GM12878 (cell line): Measurements from ENCODE around the gene NOVA2. TPM values are rescaled to one million over a fixed set of nuclear protein-coding genes. Genes with fewer than 3 reads are reported as not detected.

Experiments used
- ATF7 ChIP-seq: fragments of 450-650 bp; IDR thresholded peaks from 2 replicates; pipeline ENCODE4 v1.6.1; 2016; ENCODE audit warnings: low read depth, mild to moderate bottlenecking
- BRCA1 ChIP-seq: IDR thresholded peaks from 2 replicates; pipeline ENCODE4 v1.6.1; 2011; ENCODE audit warnings: low read depth, low read length, improper control_type of control experiment
- CEBPB ChIP-seq, 2 experiments: fragments of 150-350 bp in 1 of 2; IDR thresholded peaks; 2 replicates each; pipeline ENCODE4 v1.6.1; 2012 to 2014; ENCODE audit warnings: low read depth in 2 of 2, low read length in 2 of 2, borderline replicate concordance in 1 of 2, inconsistent platforms in 1 of 2
- CHD1 ChIP-seq: IDR thresholded peaks from 2 replicates; pipeline ENCODE4 v1.6.1; 2012; ENCODE audit warnings: low read depth, low read length, improper control_type of control experiment
- CREM ChIP-seq: IDR thresholded peaks from 2 replicates; pipeline ENCODE4 v1.6.1; 2014; ENCODE audit warnings: antibody characterized with exemption, low read depth
- DPF2 ChIP-seq: fragments of 450-650 bp; IDR thresholded peaks from 2 replicates; pipeline ENCODE4 v1.6.1; 2017; ENCODE audit warnings: mild to moderate bottlenecking
- GATAD2B ChIP-seq: fragments of 450-650 bp; conservative IDR thresholded peaks from 2 replicates; pipeline ENCODE4 v1.6.1; 2017; ENCODE audit warnings: low read depth, mild to moderate bottlenecking, moderate library complexity
- HDGF ChIP-seq: fragments of 450-650 bp; IDR thresholded peaks from 2 replicates; pipeline ENCODE4 v1.6.1; 2016; ENCODE audit warnings: antibody characterized with exemption
- JUND ChIP-seq: IDR thresholded peaks from 2 replicates; pipeline ENCODE4 v1.6.1; 2012; ENCODE audit warnings: low read depth, mild to moderate bottlenecking, low read length, improper control_type of control experiment, moderate library complexity
- KLF5 ChIP-seq: fragments of 450-650 bp; IDR thresholded peaks from 2 replicates; pipeline ENCODE4 v1.6.1; 2014; ENCODE audit warnings: mild to moderate bottlenecking; ENCODE audit not compliant: partially characterized antibody
- LARP7 ChIP-seq: fragments of 450-650 bp; IDR thresholded peaks from 2 replicates; pipeline ENCODE4 v1.6.1; 2017; ENCODE audit warnings: mild to moderate bottlenecking
- MYC ChIP-seq: IDR thresholded peaks from 2 replicates; pipeline ENCODE4 v1.6.1; 2011; ENCODE audit warnings: mild to moderate bottlenecking, low read length, moderate library complexity, inconsistent platforms; ENCODE audit not compliant: insufficient read depth, insufficient replicate concordance, insufficient read length, severe bottlenecking
- NFXL1 ChIP-seq: fragments of 450-650 bp; IDR thresholded peaks from 2 replicates; pipeline ENCODE4 v1.6.1; 2017; ENCODE audit warnings: antibody characterized with exemption, mild to moderate bottlenecking, borderline replicate concordance
- NFYB ChIP-seq: IDR thresholded peaks from 2 replicates; pipeline ENCODE4 v1.6.1; 2011; ENCODE audit warnings: low read depth, mild to moderate bottlenecking, low read length, improper control_type of control experiment, moderate library complexity; ENCODE audit not compliant: insufficient read depth
- PBX3 ChIP-seq: IDR thresholded peaks from 2 replicates; pipeline ENCODE4 v1.6.1; 2011; ENCODE audit warnings: mild to moderate bottlenecking, low read depth, low read length, moderate library complexity; ENCODE audit not compliant: insufficient replicate concordance
- PML ChIP-seq: IDR thresholded peaks from 2 replicates; pipeline ENCODE4 v1.6.1; 2012; ENCODE audit warnings: low read length, inconsistent platforms
- POLR2AphosphoS5 ChIP-seq: IDR thresholded peaks from 2 replicates; pipeline ENCODE4 v1.6.1; 2011; ENCODE audit warnings: mild to moderate bottlenecking, low read length, inconsistent platforms
- RAD51 ChIP-seq: fragments of 450-650 bp; IDR thresholded peaks from 2 replicates; pipeline ENCODE4 v1.6.1; 2016; ENCODE audit warnings: moderate library complexity, mild to moderate bottlenecking, inconsistent platforms
- RCOR1 ChIP-seq: conservative IDR thresholded peaks from 2 replicates; pipeline ENCODE4 v1.6.1; 2012; ENCODE audit warnings: low read depth, low read length, improper control_type of control experiment
- RELA ChIP-seq: fragments of 450-650 bp; IDR thresholded peaks from 2 replicates; pipeline ENCODE4 v1.8.0; 2014; ENCODE audit warnings: borderline replicate concordance; ENCODE audit not compliant: partially characterized antibody
- REST ChIP-seq: IDR thresholded peaks from 2 replicates; pipeline ENCODE4 v1.6.1; 2012; ENCODE audit warnings: mild to moderate bottlenecking, low read depth, low read length
- SP1 ChIP-seq: IDR thresholded peaks from one replicate; pipeline ENCODE4 v1.6.1; 2011; ENCODE audit warnings: low read depth, low read length
- SUZ12 ChIP-seq: fragments of 200-600 bp; sonication (generic); IDR thresholded peaks from one replicate; pipeline ENCODE4 v1.6.1; 2018; ENCODE audit warnings: antibody characterized with exemption, mild to moderate bottlenecking; ENCODE audit not compliant: unreplicated experiment
- TBL1XR1 ChIP-seq: IDR thresholded peaks from 2 replicates; pipeline ENCODE4 v1.6.1; 2012; ENCODE audit warnings: low read depth, low read length, improper control_type of control experiment
- TCF12 ChIP-seq: IDR thresholded peaks from 2 replicates; pipeline ENCODE4 v1.6.1; 2011; ENCODE audit warnings: low read depth, mild to moderate bottlenecking, low read length
- USF1 ChIP-seq: IDR thresholded peaks from 2 replicates; pipeline ENCODE4 v1.6.1; 2011; ENCODE audit warnings: borderline replicate concordance, low read depth, mild to moderate bottlenecking, moderate library complexity, mixed read lengths, low read length; ENCODE audit not compliant: insufficient read depth; ENCODE audit errors: extremely low read length
- ZSCAN29 ChIP-seq: fragments of 450-650 bp; IDR thresholded peaks from 2 replicates; pipeline ENCODE4 v1.6.1; 2017; ENCODE audit warnings: mild to moderate bottlenecking, moderate library complexity
- polyA plus RNA-seq, 11 experiments: library from polyadenylated mRNA; depleted of rRNA in 4 of 11; unstranded in 6 of 11; stranded (reverse) in 5 of 11; fragments of >200 nt; fragmentation: Nextera tagmentation in 4 of 11; fragmentation: Illumina TruSeq in 1 of 11; extraction: Ambion mirVana in 4 of 11; extraction: Trizol in 1 of 11; gene quantifications; 1 replicate in 1 of 11; 2 replicates in 10 of 11; pipeline versions ENCODE4 v1.2.1 to v1.2.3, GENCODE V29; 2011 to 2016; ENCODE audit warnings: inconsistent platforms in 2 of 11, missing spikeins in 2 of 11, low read depth in 1 of 11
- total RNA-seq, 4 experiments: library from RNA; depleted of rRNA in 3 of 4; stranded (reverse); fragments of >200 nt in 3 of 4; fragmentation: Illumina TruSeq in 1 of 4; extraction: Trizol in 1 of 4; gene quantifications; 2 replicates each; pipeline versions ENCODE4 v1.2.1 to v1.2.3, GENCODE V29; 2013 to 2021

NOVA2 gene
- total and polyA plus RNA-seq, 10 of the 15 experiments (the other 5 are each of a cell fraction or from before 2014, with no cell fraction given): under 0.01 to 0.44 (median 0.03) TPM; not detected in 4

GRCh38 chr19:45886427-45887199 lies 87.1 kb downstream of the NOVA2 start (continued):
- 0 out of 2 replicates have a peak, but pooled peaks have one; percentile 74 for TF ChIP-seq RCOR1
- TF ChIP-seq KLF5: peak; percentile 80
- peak; percentile 30; the same call in 1 of the 2 replicates for TF ChIP-seq PML
- no peak for TF ChIP-seq CHD1
- TF ChIP-seq SUZ12: no peak
- no peak; the same call in 1 of the 2 replicates for TF ChIP-seq TBL1XR1
- TF ChIP-seq NFYB: peak; percentile 72; the same call in 1 of the 2 replicates
- peak; percentile 96 for TF ChIP-seq CREM
- TF ChIP-seq ZSCAN29: no peak
- TF ChIP-seq BRCA1: no peak
- TF ChIP-seq SP1: peak; percentile 26
- TF ChIP-seq USF1: no peak
- TF ChIP-seq HDGF: no peak; the same call in 1 of the 2 replicates
- 0 out of 2 replicates have a peak, but pooled peaks have one; percentile 4 for TF ChIP-seq TCF12
- no peak for TF ChIP-seq MYC
- no peak for TF ChIP-seq DPF2
- no peak for TF ChIP-seq LARP7
- TF ChIP-seq REST: no peak
- no peak; the same call in 1 of the 2 replicates for TF ChIP-seq JUND
- TF ChIP-seq RELA: no peak
- no peak for TF ChIP-seq CEBPB (IDR thresholded peaks at IDR 0.05; ENCODE audit: borderline replicate concordance in 1 of 2, low read depth in 2 of 2, low read length in 2 of 2)
- no peak for TF ChIP-seq PBX3
- peak; percentile 62; the same call in 1 of the 2 replicates for TF ChIP-seq POLR2AphosphoS5
- TF ChIP-seq RAD51: no peak
- peak; percentile 98 for TF ChIP-seq NFXL1
- TF ChIP-seq ATF7: peak; percentile 89
- TF ChIP-seq GATAD2B: 0 out of 2 replicates have a peak, but pooled peaks have one; percentile 26
